GM21825 (cell line): ENCODE results near the gene ZNF646.
A peak's percentile ranks its signal among the peaks of the same experiment; 100 is the strongest.

Experiments used
- ATAC-seq: cut with Tn5 transposase; IDR thresholded peaks from one replicate; pipeline ENCODE4 v1.9.1; 2021; ENCODE audit warnings: mild to moderate bottlenecking, moderate library complexity; ENCODE audit not compliant: unreplicated experiment

ZNF646 gene

DNA sequence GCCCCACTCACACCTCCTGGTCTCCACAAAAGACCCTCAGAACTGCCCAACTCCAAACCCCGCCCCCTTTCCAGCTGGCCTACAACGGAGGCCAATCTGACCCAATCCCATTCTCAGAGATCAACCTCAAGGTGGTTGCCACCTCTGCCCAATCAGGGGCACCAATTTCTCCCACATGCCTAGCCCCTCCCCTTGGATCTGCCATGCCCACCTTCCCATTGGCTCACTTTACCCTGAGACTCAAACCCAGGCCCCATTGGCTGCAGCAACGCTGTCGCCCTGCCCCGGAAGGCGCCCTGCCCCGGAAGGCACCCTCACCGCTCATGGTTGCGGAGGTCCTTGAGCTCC lies 10.8 kb upstream of the ZNF646 start:
- ATAC-seq, result no peak

- no peak for ATAC-seq
Observed at GRCh38 chr16:31063843-31064611, 10.2 kb upstream of the ZNF646 start.

DNA sequence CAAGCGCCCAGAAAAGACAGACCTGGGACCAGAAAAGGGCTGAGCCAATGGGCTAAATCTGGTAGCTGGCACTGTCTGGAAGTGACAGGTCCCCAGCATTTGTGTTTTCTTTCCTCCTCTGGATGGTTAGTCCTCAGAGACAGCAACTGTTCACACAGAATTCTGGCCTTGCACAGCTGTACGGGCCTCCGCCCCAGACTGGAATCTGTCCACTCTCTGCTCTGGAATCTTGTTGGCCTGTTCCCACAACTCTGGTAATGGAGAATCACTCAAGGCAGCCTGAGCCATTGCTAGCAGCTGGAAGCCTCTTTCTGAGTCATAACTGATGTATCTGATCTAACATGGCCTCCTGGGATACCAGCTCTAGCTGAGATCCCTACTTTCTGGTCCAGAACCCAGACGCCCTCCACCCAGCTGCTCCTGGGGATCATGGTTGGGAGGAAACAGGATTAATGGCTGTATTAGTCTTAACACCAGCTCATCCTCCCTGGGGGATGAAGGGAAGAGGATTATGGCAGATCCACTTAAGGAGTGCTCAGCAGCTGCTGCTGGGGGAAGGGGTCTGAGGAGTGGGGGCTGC lies 9.2 kb upstream of the ZNF646 start:
- ATAC-seq, result no peak

- no peak for ATAC-seq
Observed at GRCh38 chr16:31067342-31067741, 6.9 kb upstream of the ZNF646 start.

- no peak for ATAC-seq
Observed at GRCh38 chr16:31071861-31072260, 2.4 kb upstream of the ZNF646 start.

DNA sequence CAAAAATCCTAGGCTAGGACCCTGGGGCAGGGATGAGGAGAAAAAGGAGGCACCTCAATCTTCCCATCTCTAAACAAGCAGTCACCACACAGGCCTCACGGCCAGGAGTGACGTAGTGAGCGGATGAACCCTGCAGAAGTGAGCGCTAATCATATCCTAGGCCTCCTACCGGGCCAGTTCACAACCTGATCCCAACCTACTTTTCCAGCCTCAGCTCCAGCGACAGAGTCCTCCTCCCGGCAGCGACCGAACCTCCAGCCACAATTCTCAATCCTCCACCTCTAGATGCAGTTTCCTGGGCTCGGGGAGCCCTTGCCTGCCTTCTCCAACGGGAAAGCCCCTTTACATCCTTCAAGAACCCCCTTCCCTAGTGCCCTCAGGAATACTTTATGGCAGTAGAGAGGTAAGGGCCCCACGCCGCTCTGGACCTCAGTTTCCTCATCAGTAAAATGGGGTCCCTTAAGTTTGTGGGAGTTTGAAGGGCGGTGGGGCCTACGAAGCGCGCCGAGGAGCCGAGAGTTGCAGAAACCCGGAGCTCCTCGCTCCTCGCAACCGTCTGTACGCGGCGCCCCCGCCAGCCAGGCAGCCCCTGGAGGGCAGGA lies 1.6 kb upstream of the ZNF646 start:
- ATAC-seq, result no peak

GRCh38 chr16:31073142-31073969 lies 866 bp upstream of the ZNF646 start:
- peak; percentile 45 for ATAC-seq

- ATAC-seq, result no peak
Observed at GRCh38 chr16:31074814-31075183, 577 bp downstream of the ZNF646 start.

DNA sequence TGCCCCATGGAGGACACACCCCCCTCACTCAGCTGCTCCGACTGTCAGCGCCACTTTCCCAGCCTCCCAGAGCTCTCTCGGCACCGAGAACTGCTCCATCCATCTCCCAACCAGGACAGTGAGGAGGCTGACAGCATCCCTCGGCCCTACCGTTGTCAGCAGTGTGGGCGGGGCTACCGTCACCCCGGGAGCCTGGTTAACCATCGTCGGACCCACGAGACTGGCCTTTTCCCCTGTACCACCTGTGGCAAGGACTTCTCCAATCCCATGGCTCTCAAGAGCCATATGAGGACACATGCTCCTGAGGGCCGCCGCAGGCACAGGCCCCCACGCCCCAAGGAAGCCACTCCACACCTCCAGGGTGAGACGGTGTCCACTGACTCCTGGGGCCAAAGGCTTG lies 2.1 kb downstream of the ZNF646 start:
- no peak for ATAC-seq

GRCh38 chr16:31077024-31077423 lies 2.8 kb downstream of the ZNF646 start:
- ATAC-seq, result no peak

GRCh38 chr16:31077592-31078396 lies 3.6 kb downstream of the ZNF646 start:
- ATAC-seq, result no peak

DNA sequence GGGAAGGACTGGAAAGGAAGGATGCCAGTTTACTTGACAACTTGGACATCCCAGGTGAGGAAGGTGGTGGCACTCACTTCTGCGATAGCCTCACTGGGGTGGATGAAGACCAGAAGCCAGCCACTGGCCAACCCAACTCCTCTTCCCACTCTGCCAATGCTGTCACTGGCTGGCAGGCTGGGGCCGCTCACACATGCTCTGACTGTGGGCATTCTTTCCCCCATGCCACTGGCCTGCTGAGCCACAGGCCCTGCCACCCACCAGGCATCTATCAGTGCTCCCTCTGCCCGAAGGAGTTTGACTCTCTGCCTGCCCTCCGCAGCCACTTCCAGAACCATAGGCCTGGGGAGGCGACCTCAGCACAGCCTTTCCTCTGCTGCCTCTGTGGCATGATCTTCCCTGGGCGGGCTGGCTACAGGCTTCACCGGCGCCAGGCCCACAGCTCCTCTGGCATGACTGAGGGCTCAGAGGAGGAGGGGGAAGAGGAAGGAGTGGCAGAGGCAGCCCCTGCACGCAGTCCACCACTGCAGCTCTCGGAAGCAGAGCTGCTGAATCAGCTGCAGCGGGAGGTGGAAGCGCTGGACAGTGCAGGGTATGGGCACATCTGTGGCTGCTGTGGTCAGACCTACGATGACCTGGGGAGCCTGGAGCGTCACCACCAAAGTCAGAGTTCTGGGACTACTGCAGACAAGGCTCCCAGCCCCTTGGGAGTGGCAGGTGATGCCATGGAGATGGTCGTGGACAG lies 4.5 kb downstream of the ZNF646 start:
- ATAC-seq, result no peak

DNA sequence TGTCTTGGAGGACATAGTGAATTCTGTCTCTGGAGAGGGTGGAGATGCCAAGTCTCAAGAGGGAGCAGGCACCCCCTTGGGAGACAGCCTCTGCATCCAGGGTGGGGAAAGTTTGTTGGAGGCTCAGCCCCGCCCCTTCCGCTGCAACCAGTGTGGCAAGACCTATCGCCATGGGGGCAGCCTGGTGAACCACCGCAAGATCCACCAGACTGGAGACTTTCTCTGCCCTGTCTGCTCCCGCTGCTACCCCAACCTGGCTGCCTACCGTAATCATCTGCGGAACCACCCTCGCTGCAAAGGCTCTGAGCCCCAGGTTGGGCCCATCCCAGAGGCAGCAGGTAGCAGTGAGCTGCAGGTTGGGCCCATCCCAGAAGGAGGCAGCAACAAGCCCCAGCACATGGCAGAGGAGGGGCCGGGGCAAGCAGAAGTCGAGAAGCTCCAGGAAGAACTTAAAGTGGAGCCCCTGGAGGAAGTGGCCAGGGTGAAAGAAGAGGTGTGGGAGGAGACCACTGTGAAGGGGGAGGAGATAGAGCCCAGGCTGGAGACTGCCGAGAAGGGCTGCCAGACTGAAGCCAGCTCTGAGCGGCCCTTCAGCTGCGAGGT lies 5.2 kb downstream of the ZNF646 start:
- no peak for ATAC-seq

DNA sequence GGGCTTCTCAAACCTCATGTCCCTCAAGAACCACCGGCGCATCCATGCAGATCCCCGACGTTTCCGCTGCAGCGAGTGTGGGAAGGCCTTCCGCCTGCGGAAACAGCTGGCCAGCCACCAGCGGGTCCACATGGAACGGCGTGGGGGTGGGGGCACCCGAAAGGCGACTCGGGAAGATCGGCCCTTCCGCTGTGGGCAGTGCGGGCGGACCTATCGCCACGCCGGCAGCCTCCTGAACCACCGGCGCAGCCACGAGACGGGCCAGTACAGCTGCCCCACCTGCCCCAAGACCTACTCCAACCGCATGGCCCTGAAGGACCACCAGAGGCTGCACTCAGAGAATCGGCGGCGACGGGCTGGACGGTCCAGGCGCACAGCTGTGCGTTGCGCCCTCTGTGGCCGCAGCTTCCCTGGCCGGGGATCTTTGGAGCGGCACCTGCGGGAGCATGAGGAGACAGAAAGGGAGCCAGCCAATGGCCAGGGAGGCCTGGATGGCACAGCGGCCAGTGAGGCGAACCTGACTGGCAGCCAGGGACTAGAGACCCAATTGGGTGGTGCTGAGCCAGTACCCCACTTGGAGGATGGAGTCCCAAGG lies 5.9 kb downstream of the ZNF646 start:
- ATAC-seq, result no peak

DNA sequence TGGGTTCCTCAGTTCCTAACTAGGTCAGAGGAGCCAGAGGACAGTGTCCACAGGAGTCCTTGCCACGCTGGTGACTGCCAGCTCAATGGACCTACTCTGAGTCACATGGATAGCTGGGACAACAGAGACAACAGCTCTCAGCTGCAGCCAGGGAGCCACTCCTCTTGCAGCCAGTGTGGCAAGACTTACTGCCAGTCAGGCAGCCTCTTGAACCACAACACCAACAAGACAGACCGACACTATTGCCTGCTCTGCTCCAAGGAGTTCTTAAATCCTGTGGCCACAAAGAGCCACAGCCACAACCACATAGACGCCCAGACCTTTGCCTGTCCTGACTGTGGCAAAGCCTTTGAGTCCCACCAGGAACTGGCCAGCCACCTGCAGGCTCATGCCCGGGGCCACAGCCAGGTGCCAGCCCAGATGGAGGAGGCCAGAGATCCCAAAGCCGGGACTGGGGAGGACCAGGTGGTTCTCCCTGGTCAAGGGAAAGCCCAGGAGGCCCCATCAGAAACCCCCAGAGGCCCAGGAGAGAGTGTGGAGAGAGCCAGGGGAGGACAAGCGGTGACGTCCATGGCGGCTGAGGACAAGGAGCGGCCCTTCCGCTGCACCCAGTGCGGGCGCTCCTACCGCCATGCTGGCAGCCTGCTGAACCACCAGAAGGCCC lies 6.7 kb downstream of the ZNF646 start:
- no peak for ATAC-seq

GRCh38 chr16:31081428-31082351 lies 7.5 kb downstream of the ZNF646 start:
- ATAC-seq, result no peak

- ATAC-seq, result no peak
Observed at GRCh38 chr16:31082368-31083045, 8.3 kb downstream of the ZNF646 start.
